Epithelial cell of esophagus (primary cell): ENCODE results near the gene IYD.

ENCODE experiments used
- DNase-seq: peaks from one replicate; pipeline ENCODE4 v3.0.0; 2010; ENCODE audit warnings: low read depth
- H3K4me3 ChIP-seq: 2 replicates; pipeline ENCODE4 v1.5.1; 2011; ENCODE audit warnings: mild to moderate bottlenecking, low read length, control low read depth
- CTCF ChIP-seq: IDR thresholded peaks from 2 replicates; pipeline ENCODE4 v1.5.1; 2011; ENCODE audit warnings: low read depth, mild to moderate bottlenecking, low read length, control low read depth, inconsistent platforms; ENCODE audit not compliant: insufficient read depth; ENCODE audit errors: missing control alignments

The IYD gene

GRCh38 chr6:150368762-150369161, at the start of gene IYD:
Gene IYD (plus strand): TSS chr6:150369012. CDS start chr6:150369032, 20 bp downstream.
- DNase-seq, result peak; percentile 16
- no peak for TF ChIP-seq CTCF
- H3K4me3 ChIP-seq, result no peak within 1 kb of the TSS

GRCh38 chr6:150319924-150320323, 48.9 kb upstream of the IYD start:
- DNase-seq, result no peak
- TF ChIP-seq CTCF, result no peak
- no peak overlapping the region for H3K4me3 ChIP-seq

- H3K4me3 ChIP-seq, result no peak overlapping the region
- DNase-seq, result no peak
- TF ChIP-seq CTCF, result no peak
These were observed 48.4 kb upstream of the IYD start for GRCh38 chr6:150320442-150320841.

- no peak overlapping the region for H3K4me3 ChIP-seq
- DNase-seq, result no peak
- TF ChIP-seq CTCF, result no peak
These were observed 46.3 kb upstream of the IYD start for GRCh38 chr6:150322466-150322871.

GRCh38 chr6:150323205-150323604, 45.6 kb upstream of the IYD start:
- no peak for DNase-seq
- no peak for TF ChIP-seq CTCF
- H3K4me3 ChIP-seq, result no peak overlapping the region

- DNase-seq, result no peak
- H3K4me3 ChIP-seq, result no peak overlapping the region
- TF ChIP-seq CTCF, result no peak
These were observed 44.8 kb upstream of the IYD start for GRCh38 chr6:150324044-150324443.

- no peak for TF ChIP-seq CTCF
- peak; percentile 48 for DNase-seq
- no peak overlapping the region for H3K4me3 ChIP-seq
These were observed 43.6 kb upstream of the IYD start for GRCh38 chr6:150325066-150325772.
